Ramos (cell line): ENCODE results near the gene SAFB.
"Not testable (repeated sequence)": the region's sequence is repeated elsewhere in the genome, so short reads cannot be mapped to it uniquely, and the experiment has no call there.

Experiments used
- in situ Hi-C: fragments of 300-500 bp; cut with MboI; formaldehyde crosslinking; loops from one replicate; pipeline ENCODE4 v1.14.3; 2022; ENCODE audit warnings: low sequenced_read_pairs; ENCODE audit not compliant: unreplicated experiment

SAFB gene

DNA sequence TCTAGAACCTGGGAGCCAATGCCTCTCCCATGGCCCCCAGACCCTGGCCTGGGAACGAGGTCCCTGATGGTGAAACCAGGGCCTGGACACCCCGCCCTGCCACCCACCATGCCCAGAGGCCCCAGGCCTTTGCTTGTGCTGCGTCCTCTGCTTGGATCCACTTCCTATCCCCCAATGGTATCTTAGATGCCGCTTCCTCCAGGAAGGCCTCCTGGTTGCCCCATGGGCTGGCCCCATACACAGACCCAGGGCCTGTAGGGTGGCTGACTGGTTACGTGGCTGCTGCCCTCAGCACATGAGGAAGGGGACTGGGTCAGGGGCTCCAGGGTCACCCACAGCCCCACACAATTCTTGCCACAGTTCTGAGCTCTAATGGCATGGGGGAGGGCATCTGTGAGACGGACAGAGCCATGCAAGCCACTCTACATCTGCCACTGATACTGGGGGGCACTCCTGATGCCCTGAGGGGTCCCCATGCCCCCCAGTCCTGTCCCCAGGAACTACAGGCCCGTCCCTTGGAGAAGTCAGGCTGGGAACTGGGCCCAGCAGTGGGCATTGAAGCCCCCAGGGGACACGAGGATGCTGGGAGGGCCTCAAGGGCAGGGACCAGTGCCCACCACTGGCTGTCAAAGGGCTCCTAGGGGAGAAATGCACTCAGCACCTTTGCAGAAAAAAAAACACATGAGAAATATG, 72.2 kb downstream of the SAFB start:
- in situ Hi-C loops = no loop called here

GRCh38 chr19:5695649-5696195, 72.8 kb downstream of the SAFB start:
- in situ Hi-C loops = no loop called here

- in situ Hi-C loops = no loop called here
Measured at GRCh38 chr19:5696196-5697021, 73.5 kb downstream of the SAFB start.

- in situ Hi-C loops = no loop called here
Measured at GRCh38 chr19:5697022-5697889, 74.4 kb downstream of the SAFB start.

- in situ Hi-C loops = no loop called here
Measured at GRCh38 chr19:5697890-5698634, 75.2 kb downstream of the SAFB start.

DNA sequence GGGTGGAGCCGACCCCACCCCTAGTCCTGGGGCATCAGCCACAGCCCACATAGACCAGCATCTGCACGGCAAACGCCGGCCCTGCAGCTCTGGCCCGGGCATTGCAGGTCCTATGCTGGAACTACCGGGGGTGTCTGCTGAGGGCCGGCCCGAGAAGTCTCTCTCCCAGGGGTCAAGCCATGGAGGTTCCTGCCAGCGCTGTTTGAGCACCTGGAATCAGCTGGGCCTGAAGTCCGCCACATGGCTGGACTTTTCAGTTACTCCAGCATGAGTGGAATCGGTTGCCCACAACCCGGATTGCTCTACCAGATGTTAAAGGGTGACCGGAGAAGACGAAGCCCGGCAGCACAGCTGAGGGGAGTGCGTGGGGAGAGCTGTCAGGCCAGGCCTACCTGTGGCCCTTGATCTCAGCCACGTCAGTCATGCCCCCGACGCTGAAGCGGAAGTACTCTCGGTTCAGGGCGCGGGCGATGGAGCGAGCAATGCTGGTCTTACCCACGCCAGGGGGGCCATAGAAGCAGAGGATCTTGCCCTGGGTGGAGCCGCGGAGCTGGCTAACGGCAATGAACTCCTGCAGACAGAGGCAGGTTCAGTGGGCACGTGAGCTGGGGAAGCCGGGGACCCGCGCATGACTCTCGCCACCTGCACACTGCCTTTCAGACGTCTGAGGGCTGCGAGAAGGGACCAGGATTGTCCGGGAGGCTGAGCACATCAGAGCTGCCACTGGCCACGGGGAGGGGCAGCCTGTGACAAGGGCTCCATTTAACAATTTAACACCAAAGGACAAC, 75.9 kb downstream of the SAFB start:
- in situ Hi-C loops = no loop called here

DNA sequence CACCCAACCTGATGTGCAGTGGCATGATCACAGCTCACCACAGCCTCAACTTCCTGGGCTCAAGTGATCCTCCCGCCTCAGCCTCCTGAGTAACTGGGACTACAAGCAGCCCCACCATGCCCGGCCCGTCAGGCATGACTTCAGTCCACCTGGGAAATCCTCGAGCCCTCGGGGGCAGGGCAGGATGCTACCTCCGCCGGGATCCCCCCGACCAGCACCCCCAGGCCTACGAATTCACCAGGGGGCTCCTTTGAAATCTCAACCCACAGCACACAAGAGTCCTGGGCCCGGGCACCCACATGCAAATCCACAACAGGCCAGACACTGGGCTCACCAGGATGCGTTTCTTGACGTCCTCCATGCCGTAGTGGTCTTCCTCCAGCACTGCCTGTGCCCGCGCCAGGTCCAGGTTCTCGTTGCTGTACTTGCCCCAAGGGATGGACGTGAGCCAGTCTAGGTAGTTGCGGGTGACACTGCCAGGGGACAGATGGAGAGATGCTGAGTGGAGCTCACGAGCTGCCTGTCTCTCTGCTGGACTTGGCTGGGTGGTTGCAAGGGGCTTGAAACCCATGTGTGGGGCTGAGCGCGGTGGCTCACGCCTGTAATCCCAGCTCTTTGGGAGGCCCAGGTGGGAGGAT, 77.7 kb downstream of the SAFB start:
- in situ Hi-C loops = no loop called here

GRCh38 chr19:5702053-5702410, 79.1 kb downstream of the SAFB start:
- in situ Hi-C loops = not testable (repeated sequence)

DNA sequence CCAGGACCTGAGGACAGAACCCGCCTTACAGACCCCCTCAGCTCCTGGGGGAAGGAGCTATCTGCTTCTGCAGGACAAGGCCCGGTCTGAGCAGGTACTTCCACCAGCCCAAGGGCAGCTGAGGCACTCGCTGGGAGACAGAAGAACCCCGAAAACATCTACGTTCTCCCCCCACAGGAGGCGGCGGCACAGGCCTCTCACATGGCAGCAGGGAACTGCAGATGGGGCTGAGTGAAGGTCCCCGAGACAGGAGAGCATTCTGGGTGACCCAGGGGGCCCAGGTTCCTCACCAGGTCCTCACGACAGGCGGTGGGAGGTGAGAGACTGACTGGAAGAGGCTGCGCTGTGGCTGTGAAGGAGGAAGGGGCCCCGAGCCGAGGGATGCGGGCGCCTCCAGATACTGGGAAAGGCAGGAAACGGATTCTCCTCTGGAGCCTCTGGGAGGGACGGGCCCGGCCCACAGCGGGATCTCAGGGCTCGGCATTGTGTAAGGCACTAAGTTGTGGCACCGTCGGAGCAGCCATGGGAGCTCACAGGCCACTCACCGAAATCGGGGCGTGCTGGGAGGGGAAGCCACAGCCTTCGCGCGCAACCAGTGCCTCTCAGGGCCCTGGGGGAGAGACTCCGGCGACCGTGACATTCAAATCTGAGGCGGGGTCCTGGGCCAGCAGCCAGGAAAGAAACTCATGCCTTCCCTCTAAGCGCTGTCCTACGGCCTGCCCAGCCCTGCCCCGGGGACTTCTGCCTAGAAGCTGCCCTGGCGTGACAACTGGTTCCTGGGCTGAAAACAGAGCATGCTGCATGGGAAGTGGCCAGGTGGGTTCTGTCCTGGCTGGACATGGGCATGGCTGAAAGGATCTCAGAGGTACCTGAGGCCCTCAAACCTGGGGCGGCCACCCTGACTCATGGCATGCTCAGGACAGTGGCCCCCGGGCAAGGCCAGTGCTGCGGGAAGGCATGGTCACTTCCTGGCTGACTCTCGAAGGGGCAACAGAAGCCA, 81.2 kb downstream of the SAFB start:
- in situ Hi-C loops = no loop called here

DNA sequence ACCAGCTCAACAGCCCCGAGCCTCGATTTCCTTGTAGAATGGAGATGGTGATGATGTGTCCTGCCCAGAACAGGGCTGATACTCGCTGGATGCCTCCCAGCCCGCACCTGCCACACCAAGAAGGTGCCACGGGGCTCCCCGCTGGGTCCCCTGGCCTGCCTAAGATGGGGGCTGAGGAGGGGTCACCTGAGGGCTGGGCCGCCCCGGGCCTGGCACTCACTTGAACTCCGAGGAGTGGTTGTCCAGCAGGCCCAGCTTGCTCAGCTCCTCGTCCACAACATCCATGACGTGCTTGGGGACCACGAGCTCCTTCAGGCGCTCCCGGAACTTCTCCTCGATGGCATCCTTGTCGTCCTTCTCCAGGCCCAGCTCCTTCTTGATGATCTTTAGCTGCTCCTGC, 82.7 kb downstream of the SAFB start:
- in situ Hi-C loops = no loop called here

DNA sequence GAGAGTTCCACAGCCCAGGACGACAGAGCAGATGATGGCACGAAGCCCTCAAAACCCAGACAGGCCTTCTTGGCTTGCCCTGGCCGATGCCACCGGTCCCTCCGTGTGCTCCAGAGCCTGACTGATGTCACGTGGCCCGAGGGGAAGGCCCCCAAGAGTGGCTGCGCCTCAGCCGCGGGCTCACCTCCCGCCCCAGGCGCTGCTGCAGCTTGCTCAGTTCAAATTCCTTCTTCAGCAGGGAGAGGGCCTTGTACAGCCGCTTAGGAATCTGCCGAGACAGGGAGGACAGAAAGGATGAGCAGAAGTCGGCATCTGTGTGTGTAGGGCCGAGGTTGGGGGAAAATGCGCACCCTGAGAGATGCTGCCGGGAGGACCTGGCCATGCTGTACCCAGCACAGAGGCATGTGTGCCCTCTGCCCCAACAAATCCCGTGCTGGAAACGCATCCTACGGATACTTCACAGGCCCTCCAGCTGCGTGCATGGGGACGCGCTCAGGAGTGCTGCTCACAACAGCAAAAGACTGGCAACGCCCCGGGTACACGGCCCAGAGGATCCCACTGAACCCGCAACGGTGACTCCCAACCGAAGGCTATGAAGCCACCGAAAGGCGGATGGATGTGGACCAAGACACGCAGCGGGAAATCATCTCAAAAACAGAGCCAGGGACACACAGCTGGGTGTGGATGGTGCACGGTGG, 84.1 kb downstream of the SAFB start:
- in situ Hi-C loops = no loop called here

DNA sequence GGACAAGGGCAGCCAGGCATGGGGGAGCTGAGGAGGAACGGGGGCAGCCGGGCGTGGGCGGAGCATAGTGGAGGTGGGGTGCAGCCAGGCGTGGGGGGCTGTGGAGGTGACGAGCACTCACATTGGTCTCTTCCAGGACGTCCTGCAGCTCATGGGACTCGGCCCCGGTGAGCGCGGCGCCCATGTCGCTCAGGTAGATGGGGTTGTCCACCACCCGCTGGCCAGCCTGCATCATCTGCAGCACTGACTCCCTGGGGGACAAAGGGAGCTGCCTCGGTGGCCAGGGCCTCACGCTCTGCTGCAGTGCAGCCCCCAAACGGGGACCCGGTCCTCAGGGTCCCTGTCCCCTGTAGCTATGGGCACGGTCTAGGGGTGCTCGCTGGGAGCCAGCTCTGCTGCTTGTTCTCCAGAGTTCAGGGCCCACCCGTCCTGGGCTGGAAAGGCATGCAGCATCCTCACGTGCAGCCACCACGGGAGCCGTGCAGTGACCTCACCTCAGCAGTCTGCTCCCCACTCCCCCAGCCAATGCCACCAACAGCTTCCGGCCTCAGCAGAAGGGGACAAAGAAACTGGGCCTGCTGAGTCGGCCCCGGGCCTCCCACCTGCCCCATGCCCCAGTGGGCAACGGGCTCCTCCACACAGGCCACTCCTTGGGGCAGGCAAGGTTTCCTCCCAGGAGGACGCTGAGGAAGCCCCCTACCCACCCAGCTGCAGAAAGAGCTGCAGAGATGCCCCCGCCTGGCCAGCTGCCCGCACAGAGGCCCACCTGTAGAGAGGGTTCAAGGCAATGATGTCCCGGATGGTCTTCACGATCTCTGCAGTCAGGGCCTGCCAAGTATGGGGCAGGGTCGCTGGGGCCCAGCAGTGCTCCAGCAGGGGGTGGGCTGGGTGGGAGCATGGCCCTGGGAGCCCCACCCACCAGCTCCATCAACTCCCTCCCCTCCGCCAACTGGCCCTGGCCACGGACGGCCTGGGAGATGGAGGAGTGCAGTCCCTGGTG, 85.0 kb downstream of the SAFB start:
- in situ Hi-C loops = no loop called here

DNA sequence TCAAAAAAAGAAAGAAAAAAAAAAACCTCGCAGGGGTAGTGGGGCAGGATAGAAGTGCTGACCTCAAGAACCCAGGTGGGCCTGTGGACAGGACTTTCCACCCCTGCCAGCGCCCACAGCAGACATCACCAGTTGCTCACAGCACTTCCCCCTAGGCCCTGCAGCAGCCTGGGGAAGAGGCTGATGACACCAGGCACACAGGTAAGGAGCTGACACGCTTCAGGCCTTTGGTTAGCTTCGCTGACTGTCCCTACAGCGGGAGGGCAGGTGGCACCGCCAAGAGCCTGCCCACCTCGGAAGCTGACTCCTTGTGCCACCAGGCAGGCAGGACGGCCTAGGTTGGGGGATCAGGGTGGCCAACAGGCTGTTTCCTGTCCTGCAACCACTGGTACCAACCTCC, 88.1 kb downstream of the SAFB start:
- in situ Hi-C loops = no loop called here

- in situ Hi-C loops = no loop called here
Measured at GRCh38 chr19:5711713-5712161, 88.9 kb downstream of the SAFB start.

GRCh38 chr19:5713228-5713627, 90.3 kb downstream of the SAFB start:
- in situ Hi-C loops = no loop called here

- in situ Hi-C loops = no loop called here
Measured at GRCh38 chr19:5714816-5715215, 91.9 kb downstream of the SAFB start.
